SK-N-SH treated with all-trans-retinoic acid at 6 μM for 48 hours (cell line): ENCODE results near the gene EPHA4.

Experiments
- ATAC-seq: fragments of 200-7000 bp; cut with Tn5 transposase; 3 replicates; pipeline ENCODE4 v1.9.1; 2020; ENCODE audit warnings: mild to moderate bottlenecking, moderate library complexity
- ARNTL ChIP-seq: fragments of 450-650 bp; formaldehyde crosslinking; IDR thresholded peaks from 2 replicates; pipeline ENCODE4 v1.5.0; 2020; ENCODE audit warnings: low read depth, mild to moderate bottlenecking, moderate library complexity, borderline replicate concordance
- BACH2 ChIP-seq: fragments of 250-450 bp; sonication (Bioruptor Pico); IDR thresholded peaks from 2 replicates; pipeline ENCODE4 v1.9.0; 2021; ENCODE audit warnings: mild to moderate bottlenecking, borderline replicate concordance
- CSDC2 ChIP-seq: fragments of 250-450 bp; sonication (Bioruptor Pico); IDR thresholded peaks from 2 replicates; pipeline ENCODE4 v1.5.0; 2020; ENCODE audit warnings: mild to moderate bottlenecking, moderate library complexity
- ESRRG ChIP-seq: fragments of 250-450 bp; sonication (Bioruptor Pico); IDR thresholded peaks from 2 replicates; pipeline ENCODE4 v1.6.1; 2021; ENCODE audit warnings: mild to moderate bottlenecking
- ISL1 ChIP-seq: fragments of 250-450 bp; sonication (Bioruptor Pico); IDR thresholded peaks from 2 replicates; pipeline ENCODE4 v2.1.2; 2022; ENCODE audit warnings: mild to moderate bottlenecking, moderate library complexity
- OSR1 ChIP-seq: fragments of 250-450 bp; sonication (Bioruptor Pico); IDR thresholded peaks from 2 replicates; pipeline ENCODE4 v1.8.0; 2022; ENCODE audit warnings: moderate library complexity, mild to moderate bottlenecking, inconsistent platforms
- PPARA ChIP-seq: fragments of 250-450 bp; sonication (Bioruptor Pico); IDR thresholded peaks from 2 replicates; pipeline ENCODE4 v1.5.0; 2020; ENCODE audit warnings: mild to moderate bottlenecking, borderline replicate concordance
- RARB ChIP-seq: fragments of 250-450 bp; sonication (Bioruptor Pico); IDR thresholded peaks from 2 replicates; pipeline ENCODE4 v1.8.0; 2021; ENCODE audit warnings: mild to moderate bottlenecking, moderate library complexity
- SNAI2 ChIP-seq: fragments of 250-450 bp; sonication (Bioruptor Pico); IDR thresholded peaks from 2 replicates; pipeline ENCODE4 v1.5.0; 2020; ENCODE audit warnings: mild to moderate bottlenecking, moderate library complexity
- TCF4 ChIP-seq: fragments of 250-450 bp; sonication (Bioruptor Pico); IDR thresholded peaks from 2 replicates; pipeline ENCODE4 v1.8.0; 2021; ENCODE audit warnings: mild to moderate bottlenecking, moderate library complexity, borderline replicate concordance
- TOX ChIP-seq: fragments of 250-450 bp; sonication (Bioruptor Pico); IDR thresholded peaks from 2 replicates; pipeline ENCODE4 v1.8.0; 2021; ENCODE audit warnings: mild to moderate bottlenecking, moderate library complexity, borderline replicate concordance
- ZC3H10 ChIP-seq: fragments of 250-450 bp; sonication (Bioruptor Pico); IDR thresholded peaks from 2 replicates; pipeline ENCODE4 v1.5.1; 2021; ENCODE audit warnings: mild to moderate bottlenecking, moderate library complexity
- ZFP30 ChIP-seq: fragments of 450-650 bp; formaldehyde crosslinking; IDR thresholded peaks from 2 replicates; pipeline ENCODE4 v1.5.0; 2022; ENCODE audit warnings: mild to moderate bottlenecking, moderate library complexity
- ZNF70 ChIP-seq: fragments of 450-650 bp; formaldehyde crosslinking; IDR thresholded peaks from 2 replicates; pipeline ENCODE4 v1.5.0; 2020; ENCODE audit warnings: mild to moderate bottlenecking, moderate library complexity
- ZNF8 ChIP-seq: fragments of 450-650 bp; formaldehyde crosslinking; IDR thresholded peaks from 2 replicates; pipeline ENCODE4 v1.5.0; 2020; ENCODE audit warnings: mild to moderate bottlenecking, moderate library complexity
- TF ChIP-seq, protein P1 (sequence below): fragments of 250-450 bp; sonication (Bioruptor Pico); IDR thresholded peaks from 2 replicates; pipeline ENCODE4 v1.5.1; 2020; ENCODE audit warnings: low read depth, mild to moderate bottlenecking, moderate library complexity
- TF ChIP-seq, protein P2 (sequence below): fragments of 250-450 bp; sonication (Bioruptor Pico); IDR thresholded peaks from 2 replicates; pipeline ENCODE4 v1.8.0; 2021; ENCODE audit warnings: low read depth, mild to moderate bottlenecking, moderate library complexity, borderline replicate concordance
- TF ChIP-seq, protein P3 (sequence below): fragments of 250-450 bp; sonication (Bioruptor Pico); IDR thresholded peaks from 2 replicates; pipeline ENCODE4 v1.8.0; 2020; ENCODE audit warnings: mild to moderate bottlenecking, moderate library complexity, borderline replicate concordance
- TF ChIP-seq, protein P4 (sequence below): fragments of 250-450 bp; sonication (Bioruptor Pico); IDR thresholded peaks from 2 replicates; pipeline ENCODE4 v1.5.0; 2020; ENCODE audit warnings: mild to moderate bottlenecking, moderate library complexity

The EPHA4 gene

DNA sequence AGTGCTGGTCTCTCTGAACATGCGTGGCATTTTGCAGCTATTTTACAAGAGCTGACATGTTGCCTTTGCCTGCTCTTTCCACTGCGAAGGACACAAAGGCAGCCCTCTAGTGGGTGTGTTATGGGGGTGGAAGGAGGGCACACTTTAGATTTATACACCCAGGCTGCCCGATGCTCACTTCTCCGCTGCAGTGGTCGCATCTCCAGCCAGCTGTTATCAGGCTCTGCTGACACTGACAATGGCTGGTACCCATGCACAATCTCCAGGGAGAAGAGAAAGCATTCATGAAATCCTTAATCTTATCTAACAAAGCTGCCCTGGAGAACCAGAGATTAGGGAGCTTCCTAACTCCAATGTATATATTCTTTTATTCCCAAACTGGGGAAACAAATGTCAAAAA is 113.5 kb downstream of the EPHA4 start:
- TF ChIP-seq SNAI2 (CRISPR knock-in tag): no peak
- TF ChIP-seq TOX (CRISPR knock-in tag): no peak
- TF ChIP-seq ZNF70: no peak
- TF ChIP-seq, protein P1, sequence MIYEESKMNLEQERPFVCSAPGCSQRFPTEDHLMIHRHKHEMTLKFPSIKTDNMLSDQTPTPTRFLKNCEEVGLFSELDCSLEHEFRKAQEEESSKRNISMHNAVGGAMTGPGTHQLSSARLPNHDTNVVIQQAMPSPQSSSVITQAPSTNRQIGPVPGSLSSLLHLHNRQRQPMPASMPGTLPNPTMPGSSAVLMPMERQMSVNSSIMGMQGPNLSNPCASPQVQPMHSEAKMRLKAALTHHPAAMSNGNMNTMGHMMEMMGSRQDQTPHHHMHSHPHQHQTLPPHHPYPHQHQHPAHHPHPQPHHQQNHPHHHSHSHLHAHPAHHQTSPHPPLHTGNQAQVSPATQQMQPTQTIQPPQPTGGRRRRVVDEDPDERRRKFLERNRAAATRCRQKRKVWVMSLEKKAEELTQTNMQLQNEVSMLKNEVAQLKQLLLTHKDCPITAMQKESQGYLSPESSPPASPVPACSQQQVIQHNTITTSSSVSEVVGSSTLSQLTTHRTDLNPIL: no peak
- no peak for TF ChIP-seq ARNTL (CRISPR knock-in tag)
- no peak for TF ChIP-seq ZC3H10 (CRISPR knock-in tag)
- TF ChIP-seq ESRRG (CRISPR knock-in tag): no peak
- no peak for TF ChIP-seq PPARA (CRISPR knock-in tag)
- TF ChIP-seq, protein P2, sequence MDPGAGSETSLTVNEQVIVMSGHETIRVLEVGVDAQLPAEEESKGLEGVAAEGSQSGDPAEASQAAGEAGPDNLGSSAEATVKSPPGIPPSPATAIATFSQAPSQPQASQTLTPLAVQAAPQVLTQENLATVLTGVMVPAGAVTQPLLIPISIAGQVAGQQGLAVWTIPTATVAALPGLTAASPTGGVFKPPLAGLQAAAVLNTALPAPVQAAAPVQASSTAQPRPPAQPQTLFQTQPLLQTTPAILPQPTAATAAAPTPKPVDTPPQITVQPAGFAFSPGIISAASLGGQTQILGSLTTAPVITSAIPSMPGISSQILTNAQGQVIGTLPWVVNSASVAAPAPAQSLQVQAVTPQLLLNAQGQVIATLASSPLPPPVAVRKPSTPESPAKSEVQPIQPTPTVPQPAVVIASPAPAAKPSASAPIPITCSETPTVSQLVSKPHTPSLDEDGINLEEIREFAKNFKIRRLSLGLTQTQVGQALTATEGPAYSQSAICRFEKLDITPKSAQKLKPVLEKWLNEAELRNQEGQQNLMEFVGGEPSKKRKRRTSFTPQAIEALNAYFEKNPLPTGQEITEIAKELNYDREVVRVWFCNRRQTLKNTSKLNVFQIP: no peak
- TF ChIP-seq ZFP30 (CRISPR knock-in tag): no peak
- TF ChIP-seq, all 23 proteins: peak for 0
- ATAC-seq: no peak

DNA sequence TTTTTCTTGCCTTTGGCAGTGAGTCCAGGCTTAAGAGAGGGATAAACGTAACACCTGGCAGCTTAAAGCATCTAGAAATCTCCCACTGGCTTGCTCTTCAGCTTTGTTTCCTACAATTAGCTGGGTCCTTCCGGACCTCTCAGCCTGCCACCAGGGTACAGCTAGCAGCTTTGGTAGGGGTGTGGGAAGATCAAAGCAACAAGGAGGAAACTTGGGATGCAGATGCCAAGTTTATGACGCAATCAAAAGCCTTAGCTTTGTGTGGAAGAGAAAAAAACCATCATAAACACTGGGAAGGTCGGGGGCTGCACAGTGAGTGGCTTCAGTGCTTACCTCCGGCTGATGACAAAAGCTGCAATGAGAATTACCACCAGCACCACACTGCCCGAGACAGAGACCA is 116.9 kb downstream of the EPHA4 start:
- TF ChIP-seq TOX (CRISPR knock-in tag) (no peak), ESRRG (CRISPR knock-in tag) (no peak), ZNF8 (CRISPR knock-in tag) (no peak), BACH2 (CRISPR knock-in tag) (no peak), SNAI2 (CRISPR knock-in tag) (no peak), CSDC2 (CRISPR knock-in tag) (no peak), ZC3H10 (CRISPR knock-in tag) (no peak), ARNTL (CRISPR knock-in tag) (no peak), PPARA (CRISPR knock-in tag) (no peak), ISL1 (CRISPR knock-in tag) (no peak), TCF4 (CRISPR knock-in tag) (no peak), ZNF70 (no peak)
- TF ChIP-seq, protein P3, sequence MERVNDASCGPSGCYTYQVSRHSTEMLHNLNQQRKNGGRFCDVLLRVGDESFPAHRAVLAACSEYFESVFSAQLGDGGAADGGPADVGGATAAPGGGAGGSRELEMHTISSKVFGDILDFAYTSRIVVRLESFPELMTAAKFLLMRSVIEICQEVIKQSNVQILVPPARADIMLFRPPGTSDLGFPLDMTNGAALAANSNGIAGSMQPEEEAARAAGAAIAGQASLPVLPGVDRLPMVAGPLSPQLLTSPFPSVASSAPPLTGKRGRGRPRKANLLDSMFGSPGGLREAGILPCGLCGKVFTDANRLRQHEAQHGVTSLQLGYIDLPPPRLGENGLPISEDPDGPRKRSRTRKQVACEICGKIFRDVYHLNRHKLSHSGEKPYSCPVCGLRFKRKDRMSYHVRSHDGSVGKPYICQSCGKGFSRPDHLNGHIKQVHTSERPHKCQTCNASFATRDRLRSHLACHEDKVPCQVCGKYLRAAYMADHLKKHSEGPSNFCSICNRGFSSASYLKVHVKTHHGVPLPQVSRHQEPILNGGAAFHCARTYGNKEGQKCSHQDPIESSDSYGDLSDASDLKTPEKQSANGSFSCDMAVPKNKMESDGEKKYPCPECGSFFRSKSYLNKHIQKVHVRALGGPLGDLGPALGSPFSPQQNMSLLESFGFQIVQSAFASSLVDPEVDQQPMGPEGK: no peak
- TF ChIP-seq, protein P1: no peak
- TF ChIP-seq, protein P4, sequence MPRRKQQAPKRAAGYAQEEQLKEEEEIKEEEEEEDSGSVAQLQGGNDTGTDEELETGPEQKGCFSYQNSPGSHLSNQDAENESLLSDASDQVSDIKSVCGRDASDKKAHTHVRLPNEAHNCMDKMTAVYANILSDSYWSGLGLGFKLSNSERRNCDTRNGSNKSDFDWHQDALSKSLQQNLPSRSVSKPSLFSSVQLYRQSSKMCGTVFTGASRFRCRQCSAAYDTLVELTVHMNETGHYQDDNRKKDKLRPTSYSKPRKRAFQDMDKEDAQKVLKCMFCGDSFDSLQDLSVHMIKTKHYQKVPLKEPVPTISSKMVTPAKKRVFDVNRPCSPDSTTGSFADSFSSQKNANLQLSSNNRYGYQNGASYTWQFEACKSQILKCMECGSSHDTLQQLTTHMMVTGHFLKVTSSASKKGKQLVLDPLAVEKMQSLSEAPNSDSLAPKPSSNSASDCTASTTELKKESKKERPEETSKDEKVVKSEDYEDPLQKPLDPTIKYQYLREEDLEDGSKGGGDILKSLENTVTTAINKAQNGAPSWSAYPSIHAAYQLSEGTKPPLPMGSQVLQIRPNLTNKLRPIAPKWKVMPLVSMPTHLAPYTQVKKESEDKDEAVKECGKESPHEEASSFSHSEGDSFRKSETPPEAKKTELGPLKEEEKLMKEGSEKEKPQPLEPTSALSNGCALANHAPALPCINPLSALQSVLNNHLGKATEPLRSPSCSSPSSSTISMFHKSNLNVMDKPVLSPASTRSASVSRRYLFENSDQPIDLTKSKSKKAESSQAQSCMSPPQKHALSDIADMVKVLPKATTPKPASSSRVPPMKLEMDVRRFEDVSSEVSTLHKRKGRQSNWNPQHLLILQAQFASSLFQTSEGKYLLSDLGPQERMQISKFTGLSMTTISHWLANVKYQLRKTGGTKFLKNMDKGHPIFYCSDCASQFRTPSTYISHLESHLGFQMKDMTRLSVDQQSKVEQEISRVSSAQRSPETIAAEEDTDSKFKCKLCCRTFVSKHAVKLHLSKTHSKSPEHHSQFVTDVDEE (CRISPR knock-in tag): no peak

DNA sequence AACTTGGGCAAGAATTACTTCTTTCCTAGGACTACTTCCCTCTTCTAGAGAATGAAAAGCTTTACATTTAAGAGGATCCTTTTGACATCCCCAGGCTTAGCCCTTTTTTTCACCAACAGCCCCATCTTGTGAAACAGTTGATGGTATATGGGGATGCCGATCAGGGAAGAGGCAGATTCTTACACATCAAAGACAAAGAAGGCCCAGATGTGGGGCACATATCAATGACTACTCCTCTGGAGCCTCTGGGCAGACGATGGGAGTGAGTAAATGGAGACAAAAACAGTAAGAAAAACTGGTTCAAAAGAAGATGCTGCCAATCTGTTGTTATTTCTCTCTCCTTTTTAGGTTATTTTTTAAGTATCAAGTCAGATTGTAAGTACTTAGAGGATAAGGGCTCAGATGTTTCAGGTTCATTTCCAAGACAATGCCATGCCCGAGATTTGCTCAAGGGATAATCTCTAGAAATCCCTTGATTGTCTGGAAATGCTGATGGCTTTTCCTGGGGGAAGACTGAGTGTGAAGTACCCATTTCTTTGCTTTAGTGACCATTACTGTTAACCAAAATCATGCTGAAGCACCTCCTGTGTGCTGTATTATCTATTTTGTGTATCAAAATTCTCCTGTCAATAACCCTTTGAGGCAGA is 117.5 kb downstream of the EPHA4 start:
- no peak for TF ChIP-seq ISL1 (CRISPR knock-in tag)
- TF ChIP-seq OSR1 (CRISPR knock-in tag): no peak
- no peak for TF ChIP-seq ZFP30 (CRISPR knock-in tag)
- no peak for TF ChIP-seq ZNF70
- TF ChIP-seq BACH2 (CRISPR knock-in tag): no peak
- TF ChIP-seq RARB (CRISPR knock-in tag): no peak
- TF ChIP-seq, protein P1: no peak
- no peak for TF ChIP-seq ESRRG (CRISPR knock-in tag)
- TF ChIP-seq, protein P3: no peak
- TF ChIP-seq TCF4 (CRISPR knock-in tag): no peak
- TF ChIP-seq ZNF8 (CRISPR knock-in tag): no peak
- no peak for TF ChIP-seq SNAI2 (CRISPR knock-in tag)
- ATAC-seq: no peak

More for the DNA sequence above, 116.9 kb downstream of the EPHA4 start:
- ATAC-seq: no peak
